Heart right ventricle (tissue), 16 donors: ENCODE data around the gene KDELR3. TPM values are rescaled to one million over a fixed set of nuclear protein-coding genes. Genes with fewer than 3 reads are reported as not detected.

ENCODE experiments used
- ATAC-seq, 8 donors: fragments of 200-7000 bp; cut with Tn5 transposase; one replicate each; pipeline ENCODE4 v1.9.1; 2020; ENCODE audit warnings: mild to moderate bottlenecking in 8 of 8, moderate library complexity in 8 of 8, moderate number of reproducible peaks in 1 of 8
- DNase-seq, 2 donors: peaks; one replicate each; pipeline ENCODE4 v3.0.0-alpha.2; 2020
- H3K27ac ChIP-seq, 10 donors: fragments of 200-600 bp; sonication (generic) in 2 of 10; one replicate each; pipeline versions ENCODE4 v1.5.0 to v1.8.0; 2020 to 2022; ENCODE audit warnings: mild to moderate bottlenecking in 3 of 10
- H3K27me3 ChIP-seq, 7 donors: fragments of 200-600 bp; one replicate each; pipeline ENCODE4 v1.8.0; 2021 to 2022; ENCODE audit warnings: mild to moderate bottlenecking in 2 of 7
- H3K36me3 ChIP-seq, 9 donors: fragments of 200-600 bp; sonication (generic) in 1 of 9; one replicate each; pipeline versions ENCODE4 v1.5.0 to v1.8.0; 2020 to 2022; ENCODE audit warnings: mild to moderate bottlenecking in 2 of 9
- H3K4me1 ChIP-seq, 9 donors: fragments of 200-600 bp; sonication (generic) in 1 of 9; one replicate each; pipeline versions ENCODE4 v1.5.0 to v1.8.0; 2020 to 2022; ENCODE audit warnings: mild to moderate bottlenecking in 4 of 9
- H3K4me3 ChIP-seq, 10 donors: fragments of 200-600 bp; sonication (generic) in 2 of 10; one replicate each; pipeline versions ENCODE4 v1.5.0 to v1.8.0; 2020 to 2022; ENCODE audit warnings: mild to moderate bottlenecking in 7 of 10, moderate library complexity in 2 of 10
- H3K9me3 ChIP-seq, 11 donors: fragments of 200-600 bp in 10 of 11; sonication (generic) in 2 of 11; one replicate each; pipeline versions ENCODE4 v1.5.0 to v1.8.0; 2013 to 2022; ENCODE audit warnings: mild to moderate bottlenecking in 2 of 11, control low read depth in 1 of 11, moderate library complexity in 1 of 11
- WGBS, 2 donors: extraction: QIAGEN DNeasy Blood & Tissue Kit; methylation state at CpG; one replicate each; pipeline ENCODE4 v1.1.7; 2013; ENCODE audit warnings: inconsistent platforms in 1 of 2; 5-methylcytosine and 5-hydroxymethylcytosine counted together
- intact Hi-C, 10 donors: fragments of 100-400 bp; cut with DNase I; formaldehyde crosslinking; loops; one replicate each; pipeline versions ENCODE4 v1.11.1 to v1.14.2; 2022
- polyA plus RNA-seq, 2 donors: library from polyadenylated mRNA; stranded (reverse); fragments of 200-250 nt; gene quantifications; one replicate each; pipeline ENCODE4 v1.2.3, GENCODE V29; 2013
- total RNA-seq, 10 donors: library from RNA; stranded (reverse); fragmentation: NEBNext Ultra II Directional in 3 of 10; extraction: Animal tissue kit (Norgen Biotek cat#: 25700) in 3 of 10; gene quantifications; one replicate each; pipeline versions ENCODE4 v1.2.1 to v1.2.4, GENCODE V29; 2021 to 2023
- TF ChIP-seq, protein P1 (sequence below), 9 donors: fragments of 200-600 bp; sonication (generic) in 2 of 9; IDR thresholded peaks; one replicate each; pipeline versions ENCODE4 v1.5.0 to v1.8.0; 2021 to 2022; ENCODE audit warnings: antibody characterized with exemption in 9 of 9, mild to moderate bottlenecking in 5 of 9, moderate library complexity in 1 of 9
- donor health status: Arrhythmogenic right ventricular cardiomyopathy.
- donor health status: ischemic (EF 13 %, LVEDD 7.1; RV severe dilation, severe dysfunction).
- donor health status: healthy with polysubstance abuse.
- donor health status: DM: no; HTN: yes; CAD: no.
- donor health status: DM: no; HTN: no; CAD: no.
- donor health status: ischemic (EF 25% LVEDD 6.9; RV normal size, moderate dysfunction).
- donor health status: ischemic (EF 25% LVEDD 5.7; RV mildly dilated, moderate dysfunction).
- donor health status: healthy.
- donor health status: DM: yes; HTN: yes; CAD: no.
- donor health status: Ischemic cardiomyopathy.
- donor health status: ischemic (EF 35%, LVEDD 5.7; RV mildly dilated, moderate dysfunction).
- donor health status: nonischemic (EF 11% LVEDD 7.7; RV severe dilation, severe dysfunction).
- donor health status: DM: yes; HTN: yes; CAD: no.
- donor health status: PGD.
- donor health status: ischemic (EF 29% LVEDD 5.4; RV normal size, mild dysfunction).
- donor health status: nonischemic (EF 23%, LVEDD 6.1; RV moderate dilation, normal function).

The KDELR3 gene
- total and polyA plus RNA-seq, 12 donors, result 3.4 to 12.9 (median 9.0) TPM

DNA sequence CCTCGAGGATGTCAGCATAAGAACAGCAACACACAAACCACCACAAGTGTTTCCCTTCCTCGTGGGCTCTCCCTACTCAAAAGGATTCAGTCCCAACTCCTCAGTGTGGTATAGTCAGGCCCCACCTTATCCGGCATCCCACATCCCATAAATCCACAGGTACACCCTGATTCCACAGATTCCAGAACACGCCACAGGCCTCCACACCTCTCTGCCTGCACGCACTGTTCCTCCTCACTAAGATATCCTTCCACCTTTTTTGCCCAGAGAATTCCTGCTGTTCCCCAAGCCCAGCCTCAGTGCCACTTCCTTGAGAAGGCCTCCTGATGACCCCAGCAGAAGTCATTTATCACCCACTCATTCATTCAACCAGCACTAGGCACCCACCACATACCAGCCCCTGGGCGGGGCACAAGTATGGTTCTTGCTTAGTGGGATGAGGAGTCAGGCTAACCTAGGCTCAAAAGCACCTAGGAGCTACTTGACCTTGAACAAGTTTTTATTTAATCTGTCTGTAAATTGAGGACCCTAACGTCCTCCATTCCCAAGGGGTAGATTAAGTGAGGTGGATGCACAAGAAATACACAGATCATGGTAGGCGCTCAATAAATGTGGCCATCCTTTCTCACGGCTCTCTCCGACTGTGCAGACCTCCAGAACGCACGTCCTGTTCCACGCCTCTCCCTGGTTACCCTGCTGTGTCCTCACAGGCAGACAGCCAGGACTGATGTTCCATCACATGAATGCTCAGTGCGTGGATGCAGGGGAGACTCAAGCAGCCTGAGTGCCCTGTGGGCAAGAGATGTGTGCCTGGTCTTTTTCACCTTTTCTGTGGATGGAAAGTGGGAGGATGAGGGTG is 10.8 kb upstream of the KDELR3 start:
- ATAC-seq, result peak in 3 of 8 donors; percentile 14 to 74 (median 25)
- H3K4me1 ChIP-seq, result peaks cover 3 to 57% (median 18%) of the 10 kb centered on the region in 9 donors
- no peaks in the 10 kb centered on the region for H3K36me3 ChIP-seq
- no peak for DNase-seq
- no peak overlapping the region for H3K4me3 ChIP-seq
- H3K27ac ChIP-seq, result peak overlapping the region in 7 of 10 donors; percentile 44 to 99 (median 80)
- no peaks in the 10 kb centered on the region for H3K9me3 ChIP-seq
- peaks cover 10 to 96% (median 57%) of the 10 kb centered on the region in 7 donors for H3K27me3 ChIP-seq
- intact Hi-C loops, result no loop called here
- TF ChIP-seq, protein P1, sequence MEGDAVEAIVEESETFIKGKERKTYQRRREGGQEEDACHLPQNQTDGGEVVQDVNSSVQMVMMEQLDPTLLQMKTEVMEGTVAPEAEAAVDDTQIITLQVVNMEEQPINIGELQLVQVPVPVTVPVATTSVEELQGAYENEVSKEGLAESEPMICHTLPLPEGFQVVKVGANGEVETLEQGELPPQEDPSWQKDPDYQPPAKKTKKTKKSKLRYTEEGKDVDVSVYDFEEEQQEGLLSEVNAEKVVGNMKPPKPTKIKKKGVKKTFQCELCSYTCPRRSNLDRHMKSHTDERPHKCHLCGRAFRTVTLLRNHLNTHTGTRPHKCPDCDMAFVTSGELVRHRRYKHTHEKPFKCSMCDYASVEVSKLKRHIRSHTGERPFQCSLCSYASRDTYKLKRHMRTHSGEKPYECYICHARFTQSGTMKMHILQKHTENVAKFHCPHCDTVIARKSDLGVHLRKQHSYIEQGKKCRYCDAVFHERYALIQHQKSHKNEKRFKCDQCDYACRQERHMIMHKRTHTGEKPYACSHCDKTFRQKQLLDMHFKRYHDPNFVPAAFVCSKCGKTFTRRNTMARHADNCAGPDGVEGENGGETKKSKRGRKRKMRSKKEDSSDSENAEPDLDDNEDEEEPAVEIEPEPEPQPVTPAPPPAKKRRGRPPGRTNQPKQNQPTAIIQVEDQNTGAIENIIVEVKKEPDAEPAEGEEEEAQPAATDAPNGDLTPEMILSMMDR (IDR thresholded peaks at IDR 0.05), result no peak
- 58 to 63% methylated on average over 14 of the region's 14 CpGs for WGBS, 2 donors

DNA sequence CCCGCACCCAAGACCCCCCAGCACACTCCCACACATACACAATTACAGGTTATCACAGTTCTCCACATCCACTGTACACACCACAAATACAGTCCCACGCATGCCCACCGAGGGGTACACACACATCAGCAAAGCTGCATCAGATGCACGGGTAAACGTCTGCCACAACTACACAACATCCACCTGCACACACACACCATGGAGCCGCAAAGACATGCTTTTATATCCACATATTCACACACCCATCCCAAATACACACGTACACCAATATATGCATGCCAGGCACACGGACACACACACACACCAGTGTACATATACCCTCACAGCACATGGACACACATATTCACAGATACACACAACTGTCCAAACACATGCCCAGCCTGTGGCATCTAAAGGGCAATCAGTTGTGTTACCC is 7.5 kb upstream of the KDELR3 start:
- TF ChIP-seq, protein P1 (IDR thresholded peaks at IDR 0.05), result no peak
- intact Hi-C loops, result loop anchor here in 1 of 10 donors (5.0 kb wide), 1 partner anchor 47 kb away; the partner anchor contains the start of gene DDX17
- H3K9me3 ChIP-seq, result no peaks in the 10 kb centered on the region
- H3K36me3 ChIP-seq, result no peaks in the 10 kb centered on the region
- peak overlapping the region in 2 of 10 donors; percentile 19 to 73 for H3K27ac ChIP-seq
- peaks cover 6 to 96% (median 34%) of the 10 kb centered on the region in 7 donors for H3K27me3 ChIP-seq
- H3K4me1 ChIP-seq, result peaks cover 3 to 56% (median 25%) of the 10 kb centered on the region in 9 donors
- no peak for ATAC-seq
- no peak overlapping the region for H3K4me3 ChIP-seq
- no peak for DNase-seq
- 54 to 67% methylated on average over 8 of the region's 8 CpGs for WGBS, 2 donors

DNA sequence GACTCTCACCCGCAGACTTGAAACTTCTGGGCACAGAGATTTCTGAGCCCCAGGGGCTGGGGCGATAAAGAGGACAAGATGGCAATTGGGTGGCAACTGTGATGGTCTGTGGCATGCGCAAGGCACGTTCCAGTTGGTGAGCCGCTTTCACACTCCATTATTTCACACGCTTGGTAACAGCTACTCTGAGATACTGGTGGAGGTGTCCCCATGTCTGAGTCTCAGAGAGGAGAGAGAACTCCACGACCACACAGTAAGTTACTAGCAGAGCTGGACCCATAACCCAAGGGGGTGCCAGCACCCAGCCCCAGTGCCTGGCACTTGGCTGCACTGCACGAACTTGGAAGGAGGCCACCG is 6.9 kb upstream of the KDELR3 start:
- ATAC-seq (peak in 7 of 8 donors; percentile 4 to 36 (median 11)), DNase-seq (no peak)
- H3K27ac ChIP-seq, result peak overlapping the region in 6 of 10 donors; percentile 30 to 75 (median 70)
- intact Hi-C loops, result loop anchor here in 1 of 10 donors (5.0 kb wide), 1 partner anchor 46 kb away; the partner anchor contains the start of gene DDX17
- TF ChIP-seq, protein P1 (IDR thresholded peaks at IDR 0.05), result no peak
- peak overlapping the region in 7 of 10 donors; percentile 6 to 30 (median 24) for H3K4me3 ChIP-seq
- H3K4me1 ChIP-seq, result peaks cover 3 to 55% (median 21%) of the 10 kb centered on the region in 9 donors
- H3K9me3 ChIP-seq, result no peaks in the 10 kb centered on the region
- 44 to 53% methylated on average over 9 of the region's 9 CpGs for WGBS, 2 donors
- H3K36me3 ChIP-seq, result no peaks in the 10 kb centered on the region
- peaks cover 3 to 96% (median 28%) of the 10 kb centered on the region in 7 donors for H3K27me3 ChIP-seq

DNA sequence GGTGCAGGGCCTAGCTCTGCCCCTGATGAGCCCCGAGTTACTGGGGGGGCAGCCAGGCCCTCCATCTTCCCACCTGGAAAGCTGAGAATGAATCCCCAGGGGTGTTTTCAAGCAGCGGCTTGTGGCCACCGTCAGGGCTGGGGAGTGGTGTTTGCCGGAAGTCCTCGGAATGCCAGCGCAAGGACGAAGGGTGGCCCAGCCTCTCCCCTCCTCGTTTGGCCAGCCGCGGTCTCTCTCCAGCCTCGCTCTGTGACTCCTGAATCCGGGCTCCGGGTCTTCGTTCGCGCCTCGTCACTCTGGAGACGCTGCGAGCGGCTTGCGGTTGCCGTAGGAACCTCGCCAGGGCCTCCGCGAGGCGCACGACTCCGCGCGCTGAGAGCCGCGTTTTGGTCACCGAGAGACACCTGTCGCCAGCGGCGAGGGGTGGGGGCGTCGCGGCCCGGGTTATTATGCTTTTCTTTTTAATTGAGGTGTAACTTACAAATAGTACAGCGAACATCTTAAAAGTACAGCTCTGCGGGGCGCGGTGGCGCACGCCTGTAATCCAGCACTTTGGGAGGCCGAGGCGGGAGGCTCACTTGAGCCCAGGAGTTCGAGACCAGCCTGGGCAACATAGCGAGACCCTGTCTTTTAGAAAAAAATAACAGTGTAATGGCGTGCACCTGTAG is 6.3 kb upstream of the KDELR3 start:
- H3K9me3 ChIP-seq, result no peaks in the 10 kb centered on the region
- TF ChIP-seq, protein P1 (IDR thresholded peaks at IDR 0.05), result peak in 1 of 9 donors; percentile 17
- ATAC-seq (peak; percentile 60 to 83 (median 77)), DNase-seq (peak; percentile 84 to 90)
- no peaks in the 10 kb centered on the region for H3K36me3 ChIP-seq
- WGBS, 2 donors, result 13 to 14% methylated on average over 51 of the region's 51 CpGs
- intact Hi-C loops, result loop anchor here in 1 of 10 donors (5.0 kb wide), 1 partner anchor 46 kb away; the partner anchor contains the start of gene DDX17
- peak overlapping the region in 6 of 10 donors; percentile 30 to 75 (median 70) for H3K27ac ChIP-seq
- peak overlapping the region in 7 of 10 donors; percentile 6 to 30 (median 24) for H3K4me3 ChIP-seq
- H3K27me3 ChIP-seq, result peaks cover 0 to 96% (median 23%) of the 10 kb centered on the region in 7 donors
- peaks cover 3 to 50% (median 21%) of the 10 kb centered on the region in 9 donors for H3K4me1 ChIP-seq
